HL-60 (cell line): ENCODE data around the gene SLC24A3.

Experiments
- DNase-seq, 2 experiments: peaks; one replicate each; pipeline ENCODE4 v3.0.0-alpha.2; 2010 to 2020; ENCODE audit warnings: low read depth in 1 of 2, low spot score in 1 of 2
- H3K27ac ChIP-seq: fragments of 250-450 bp; sonication (Bioruptor Pico); replicated peaks from 2 replicates; pipeline ENCODE4 v1.5.1; 2020; ENCODE audit warnings: mild to moderate bottlenecking, moderate library complexity
- H3K27me3 ChIP-seq: fragments of 250-450 bp; sonication (Bioruptor Pico); 2 replicates; pipeline ENCODE4 v1.5.1; 2021; ENCODE audit warnings: mild to moderate bottlenecking, moderate library complexity; ENCODE audit not compliant: insufficient read depth, poor library complexity, severe bottlenecking
- H3K4me3 ChIP-seq: replicated peaks from 2 replicates; pipeline ENCODE4 v1.5.1; 2011; ENCODE audit warnings: mild to moderate bottlenecking, control low read depth, low read length; ENCODE audit not compliant: insufficient read depth
- CTCF ChIP-seq: IDR thresholded peaks from one replicate; pipeline ENCODE4 v1.5.1; 2011; ENCODE audit warnings: low read length, control low read depth, inconsistent platforms; ENCODE audit not compliant: insufficient read depth
- GABPA ChIP-seq: IDR thresholded peaks from 2 replicates; pipeline ENCODE4 v1.6.1; 2012; ENCODE audit warnings: low read depth
- POLR2AphosphoS5 ChIP-seq: IDR thresholded peaks from 2 replicates; pipeline ENCODE4 v1.6.1; 2012; ENCODE audit warnings: low read depth
- REST ChIP-seq: IDR thresholded peaks from 2 replicates; pipeline ENCODE4 v1.6.1; 2012; ENCODE audit warnings: low read depth; ENCODE audit not compliant: insufficient replicate concordance
- SPI1 ChIP-seq: IDR thresholded peaks from 2 replicates; pipeline ENCODE4 v1.6.1; 2012; ENCODE audit warnings: low read depth, mild to moderate bottlenecking, borderline replicate concordance

The SLC24A3 gene

GRCh38 chr20:19713822-19714578 lies 501.6 kb downstream of the SLC24A3 start:
- Histone ChIP-seq H3K27me3 (no peaks in the 10 kb centered on the region), H3K4me3 (no peak overlapping the region), H3K27ac (no peak overlapping the region)
- TF ChIP-seq POLR2AphosphoS5 (no peak), GABPA (no peak), CTCF (no peak)
- DNase-seq, result no peak

GRCh38 chr20:19714579-19714840 lies 502.1 kb downstream of the SLC24A3 start:
- Histone ChIP-seq H3K27ac (no peak overlapping the region), H3K4me3 (no peak overlapping the region), H3K27me3 (no peaks in the 10 kb centered on the region)
- TF ChIP-seq POLR2AphosphoS5 (no peak), CTCF (no peak), GABPA (no peak), SPI1 (no peak), REST (no peak)
- DNase-seq, result no peak

GRCh38 chr20:19715986-19716385 lies 503.5 kb downstream of the SLC24A3 start:
- no peak overlapping the region for H3K27ac ChIP-seq
- TF ChIP-seq SPI1, result no peak
- TF ChIP-seq POLR2AphosphoS5, result no peak
- TF ChIP-seq CTCF, result no peak
- no peak for TF ChIP-seq REST
- no peak for TF ChIP-seq GABPA
- DNase-seq, result no peak
- no peak overlapping the region for H3K4me3 ChIP-seq
- H3K27me3 ChIP-seq, result no peaks in the 10 kb centered on the region

- no peak for TF ChIP-seq CTCF
- TF ChIP-seq POLR2AphosphoS5, result no peak
- TF ChIP-seq REST, result no peak
- no peak for TF ChIP-seq SPI1
- no peak for TF ChIP-seq GABPA
- DNase-seq, result no peak
- Histone ChIP-seq H3K27me3 (no peaks in the 10 kb centered on the region), H3K4me3 (no peak overlapping the region), H3K27ac (no peak overlapping the region)
Observed at GRCh38 chr20:19718880-19719279, 506.4 kb downstream of the SLC24A3 start.
